ENCODE data around the gene ATP2B3. TPM values are rescaled to one million over a fixed set of nuclear protein-coding genes. Genes with fewer than 3 reads are reported as not detected.

ATP2B3 gene
- total RNA-seq, 4 donors from 2014 or later: not detected

GRCh38 chrX:153596981-153597750, 79.7 kb downstream of the ATP2B3 start:
- TF ChIP-seq EP300 (IDR thresholded peaks at IDR 0.05): no peak
- no peak for TF ChIP-seq POLR2AphosphoS5 (IDR thresholded peaks at IDR 0.05)
- TF ChIP-seq, protein P1, sequence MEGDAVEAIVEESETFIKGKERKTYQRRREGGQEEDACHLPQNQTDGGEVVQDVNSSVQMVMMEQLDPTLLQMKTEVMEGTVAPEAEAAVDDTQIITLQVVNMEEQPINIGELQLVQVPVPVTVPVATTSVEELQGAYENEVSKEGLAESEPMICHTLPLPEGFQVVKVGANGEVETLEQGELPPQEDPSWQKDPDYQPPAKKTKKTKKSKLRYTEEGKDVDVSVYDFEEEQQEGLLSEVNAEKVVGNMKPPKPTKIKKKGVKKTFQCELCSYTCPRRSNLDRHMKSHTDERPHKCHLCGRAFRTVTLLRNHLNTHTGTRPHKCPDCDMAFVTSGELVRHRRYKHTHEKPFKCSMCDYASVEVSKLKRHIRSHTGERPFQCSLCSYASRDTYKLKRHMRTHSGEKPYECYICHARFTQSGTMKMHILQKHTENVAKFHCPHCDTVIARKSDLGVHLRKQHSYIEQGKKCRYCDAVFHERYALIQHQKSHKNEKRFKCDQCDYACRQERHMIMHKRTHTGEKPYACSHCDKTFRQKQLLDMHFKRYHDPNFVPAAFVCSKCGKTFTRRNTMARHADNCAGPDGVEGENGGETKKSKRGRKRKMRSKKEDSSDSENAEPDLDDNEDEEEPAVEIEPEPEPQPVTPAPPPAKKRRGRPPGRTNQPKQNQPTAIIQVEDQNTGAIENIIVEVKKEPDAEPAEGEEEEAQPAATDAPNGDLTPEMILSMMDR (IDR thresholded peaks at IDR 0.05): no peak
- no peak for TF ChIP-seq POLR2A (IDR thresholded peaks at IDR 0.05)
- Histone ChIP-seq H3K27ac (no peak overlapping the region), H3K36me3 (peaks cover 20% of the 10 kb centered on the region), H3K4me1 (peaks cover 24% of the 10 kb centered on the region), H3K27me3 (no peaks in the 10 kb centered on the region), H3K4me3 (peak overlapping the region; percentile 77), H3K9me3 (no peaks in the 10 kb centered on the region)
- no peak for DNase-seq (ENCODE audit: low spot score in 2 of 2)
- WGBS: 81% methylated on average over 5 of the region's 6 CpGs

DNA sequence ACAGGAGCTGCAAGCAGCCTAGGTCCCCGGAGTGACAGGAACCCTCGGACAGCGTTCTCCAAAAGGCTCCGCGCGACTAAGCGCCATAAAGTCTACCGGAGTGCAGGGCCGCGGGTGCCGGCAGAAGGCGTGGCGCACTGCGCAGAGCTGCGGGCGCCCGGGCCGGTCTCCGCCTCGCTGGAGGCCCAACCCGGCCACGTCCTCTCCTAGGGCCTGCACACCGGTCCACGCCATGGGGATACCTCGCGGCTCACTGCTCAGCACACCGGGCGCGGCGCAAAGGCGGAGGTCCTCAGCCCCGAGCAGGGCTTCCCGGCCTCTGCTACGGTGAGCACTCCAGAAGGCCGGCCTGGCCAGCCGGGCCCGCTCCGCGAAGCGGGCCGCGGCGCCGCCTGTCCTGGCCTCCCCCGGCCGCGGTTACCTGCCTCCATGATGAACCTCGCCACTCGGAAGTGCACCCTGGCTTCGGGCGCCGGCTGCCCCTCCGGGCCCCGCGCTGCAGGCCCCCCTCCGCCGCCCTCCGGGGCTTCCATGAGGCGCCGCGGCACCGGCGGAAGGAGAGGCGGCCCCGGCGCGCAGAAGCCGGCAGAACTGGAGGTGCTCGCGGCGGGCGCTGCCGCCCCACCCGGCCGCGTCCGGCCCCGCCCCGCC, 81.2 kb downstream of the ATP2B3 start, which contains the start of gene CCNQ:
Gene CCNQ, minus strand, starts transcription at position 599 of the 651 bp plus-strand sequence. Its CDS starts 66 bp downstream, at position 533.
- Histone ChIP-seq H3K27ac (peak within 1 kb of the TSS; percentile 64), H3K9me3 (no peaks in the 10 kb centered on the region), H3K36me3 (peaks cover 7% of the 10 kb centered on the region), H3K4me1 (peaks cover 24% of the 10 kb centered on the region), H3K4me3 (peak within 1 kb of the TSS; percentile 77), H3K27me3 (no peaks in the 10 kb centered on the region)
- TF ChIP-seq EP300 (IDR thresholded peaks at IDR 0.05) (no peak), POLR2A (IDR thresholded peaks at IDR 0.05) (no peak), POLR2AphosphoS5 (IDR thresholded peaks at IDR 0.05) (no peak)
- TF ChIP-seq, protein P1 (IDR thresholded peaks at IDR 0.05): no peak
- no peak for DNase-seq (ENCODE audit: low spot score in 2 of 2)
- 11% methylated on average over 10 of the region's 79 CpGs for WGBS

DNA sequence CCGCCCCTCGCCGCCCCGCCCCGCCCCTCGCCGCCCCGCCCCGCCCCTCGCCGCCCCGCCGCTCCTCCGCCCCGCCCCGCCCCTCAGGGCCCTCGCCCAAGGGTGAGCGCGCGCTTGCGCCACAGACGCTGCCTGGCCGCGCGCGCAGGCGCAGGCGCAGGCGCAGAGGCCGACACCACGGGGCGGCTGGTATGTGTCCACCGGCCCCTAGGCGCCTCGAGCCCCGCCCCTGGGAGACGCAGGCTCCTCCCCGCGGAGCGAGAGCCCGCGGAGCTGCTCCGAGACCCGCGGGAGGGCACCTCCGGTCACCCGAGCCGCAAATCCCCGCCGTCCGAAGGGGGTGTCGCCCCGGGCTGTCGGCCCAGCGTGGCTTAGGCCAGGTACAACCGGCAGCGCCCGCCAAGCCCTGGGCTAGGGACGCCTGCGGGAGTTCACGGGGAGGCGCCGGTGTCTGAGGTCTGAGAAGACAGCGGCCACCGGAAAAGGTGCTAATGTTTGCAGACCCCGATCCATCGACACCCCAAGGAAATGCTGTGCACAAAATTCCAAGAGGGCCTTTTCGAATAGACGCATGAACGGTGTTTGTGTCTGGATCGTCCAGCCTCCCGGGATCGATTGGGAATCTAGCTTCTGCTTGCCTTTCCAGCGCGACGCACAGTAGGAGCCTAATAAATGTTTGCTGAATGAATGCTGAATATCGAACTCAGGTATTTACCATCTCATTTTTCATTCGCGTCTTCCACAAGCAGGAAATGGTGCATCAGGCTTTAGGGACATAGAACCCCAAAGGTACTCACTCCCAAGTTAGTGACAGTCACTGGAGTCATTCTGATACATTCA, 82.0 kb downstream of the ATP2B3 start:
- WGBS: 36% methylated on average over 12 of the region's 79 CpGs
- no peaks in the 10 kb centered on the region for H3K36me3 ChIP-seq
- H3K27me3 ChIP-seq: no peaks in the 10 kb centered on the region
- peaks cover 24% of the 10 kb centered on the region for H3K4me1 ChIP-seq
- no peaks in the 10 kb centered on the region for H3K9me3 ChIP-seq
- H3K27ac ChIP-seq: peak overlapping the region; percentile 59
- TF ChIP-seq POLR2AphosphoS5 (IDR thresholded peaks at IDR 0.05): no peak
- no peak for TF ChIP-seq POLR2A (IDR thresholded peaks at IDR 0.05)
- TF ChIP-seq, protein P1 (IDR thresholded peaks at IDR 0.05): no peak
- no peak for TF ChIP-seq EP300 (IDR thresholded peaks at IDR 0.05)
- DNase-seq (ENCODE audit: low spot score in 2 of 2): peak; percentile 85
- H3K4me3 ChIP-seq: peak overlapping the region; percentile 77

DNA sequence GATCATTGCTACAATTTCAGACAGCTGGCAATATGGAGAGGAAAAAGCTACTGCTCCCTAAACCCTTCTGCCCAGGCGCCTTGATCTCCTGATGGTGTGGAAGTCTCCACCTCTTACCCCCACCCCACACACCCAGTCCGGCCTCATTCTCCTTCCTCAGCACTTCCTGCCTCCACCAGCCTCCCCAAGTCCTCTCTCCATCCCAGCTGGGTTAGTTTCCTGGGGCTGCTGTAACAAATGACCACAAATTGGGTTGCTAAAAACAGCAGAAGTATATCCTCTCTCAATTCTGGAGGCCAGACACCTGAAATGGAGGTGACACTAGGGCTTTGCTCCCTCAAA, 82.6 kb downstream of the ATP2B3 start:
- Histone ChIP-seq H3K27ac (no peak overlapping the region), H3K27me3 (no peaks in the 10 kb centered on the region), H3K9me3 (no peaks in the 10 kb centered on the region), H3K36me3 (no peaks in the 10 kb centered on the region), H3K4me3 (peak overlapping the region; percentile 77), H3K4me1 (peaks cover 24% of the 10 kb centered on the region)
- 52% methylated on average over 2 of the region's 2 CpGs for WGBS
- TF ChIP-seq POLR2AphosphoS5 (IDR thresholded peaks at IDR 0.05) (no peak), POLR2A (IDR thresholded peaks at IDR 0.05) (no peak), EP300 (IDR thresholded peaks at IDR 0.05) (no peak)
- TF ChIP-seq, protein P1 (IDR thresholded peaks at IDR 0.05): no peak
- DNase-seq (ENCODE audit: low spot score in 2 of 2): no peak

Measured in suprapubic skin (tissue), 4 donors.